Muscle of arm (tissue), 12 donors: ENCODE data around the gene BCL11A. TPM values are rescaled to one million over a fixed set of nuclear protein-coding genes. Genes with fewer than 3 reads are reported as not detected.
"Not testable (repeated sequence)": the region's sequence is repeated elsewhere in the genome, so short reads cannot be mapped to it uniquely, and the experiment has no call there.

ENCODE experiments used
- DNase-seq: peaks from one replicate; pipeline ENCODE4 v3.0.0-alpha.2; 2013
- polyA plus RNA-seq, 12 donors: library from polyadenylated mRNA; unstranded; fragments of 120-200 nt; gene quantifications; one replicate each; pipeline ENCODE4 v1.2.1, GENCODE V29; 2013; ENCODE audit not compliant: insufficient read length in 12 of 12

The BCL11A gene
- polyA plus RNA-seq, 12 donors = 3.3 to 59.4 (median 4.3) TPM; not detected in 1

GRCh38 chr2:60437080-60437696 lies 116.3 kb downstream of the BCL11A start:
- no peak for DNase-seq

DNA sequence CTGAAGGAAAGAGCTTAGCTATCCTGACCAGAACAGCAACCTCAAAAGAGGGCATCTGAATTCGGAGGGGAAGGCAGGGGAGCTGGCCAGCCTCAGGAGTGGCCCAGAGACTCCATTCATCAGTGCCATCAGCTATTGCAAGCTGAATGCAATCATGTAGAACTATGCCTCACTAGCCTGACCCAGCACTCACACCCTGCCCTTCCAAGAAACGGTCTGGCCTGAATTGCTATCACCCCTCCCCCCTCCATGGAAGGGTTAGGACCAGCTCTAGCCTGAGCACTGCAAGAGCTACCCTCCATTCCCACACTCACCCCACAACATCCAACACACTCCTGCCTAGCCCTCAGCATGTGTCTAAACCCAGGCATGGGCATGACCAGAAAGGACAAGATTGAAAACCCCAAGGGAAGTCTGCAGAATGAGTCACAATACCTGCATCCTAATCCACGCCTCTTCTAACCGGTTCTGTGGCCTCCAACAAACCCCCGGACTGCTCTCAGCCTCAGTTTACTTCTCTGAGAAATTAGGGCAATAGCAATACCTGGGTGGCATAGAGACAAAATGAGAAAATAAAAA lies 120.3 kb downstream of the BCL11A start:
- no peak for DNase-seq

GRCh38 chr2:60432035-60432601 lies 121.3 kb downstream of the BCL11A start:
- no peak for DNase-seq

DNA sequence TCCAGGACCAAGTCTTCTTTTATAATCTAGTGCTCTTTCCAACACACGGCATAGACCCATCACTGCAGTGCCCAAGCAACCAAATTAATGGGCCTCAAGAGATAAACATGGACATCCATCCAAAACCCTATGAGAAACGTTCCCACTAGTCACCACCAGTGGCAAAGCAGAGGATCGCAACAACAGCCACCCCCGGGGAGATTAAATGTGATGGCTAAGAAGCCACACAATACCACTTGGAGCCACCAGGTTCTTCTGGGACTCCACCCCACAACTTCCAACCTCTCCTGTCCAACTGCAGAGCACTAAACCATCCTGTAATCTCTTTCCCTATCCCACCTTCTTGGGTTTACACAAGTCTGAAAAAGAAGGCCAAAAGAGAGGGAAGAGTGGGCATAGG lies 123.8 kb downstream of the BCL11A start:
- no peak for DNase-seq

DNA sequence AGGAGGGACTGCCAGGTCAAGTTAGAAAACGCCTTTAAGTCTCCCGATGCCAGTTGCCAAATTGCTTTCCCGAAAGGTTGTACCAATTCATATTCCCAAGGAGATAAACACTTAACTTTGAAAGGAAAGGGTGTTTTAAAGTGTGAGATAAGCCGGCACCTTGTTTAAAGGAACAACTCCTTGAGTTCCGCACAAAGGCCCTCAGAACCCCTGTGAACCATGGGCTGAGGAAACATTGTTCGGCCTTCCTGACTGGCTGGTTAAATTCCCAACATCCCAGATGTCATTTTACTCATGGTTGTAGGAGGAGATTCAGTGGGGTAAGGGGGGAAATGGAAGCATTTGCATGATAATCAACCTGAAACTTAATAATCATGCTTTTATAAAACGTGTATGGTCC lies 126.6 kb downstream of the BCL11A start:
- DNase-seq = no peak

DNA sequence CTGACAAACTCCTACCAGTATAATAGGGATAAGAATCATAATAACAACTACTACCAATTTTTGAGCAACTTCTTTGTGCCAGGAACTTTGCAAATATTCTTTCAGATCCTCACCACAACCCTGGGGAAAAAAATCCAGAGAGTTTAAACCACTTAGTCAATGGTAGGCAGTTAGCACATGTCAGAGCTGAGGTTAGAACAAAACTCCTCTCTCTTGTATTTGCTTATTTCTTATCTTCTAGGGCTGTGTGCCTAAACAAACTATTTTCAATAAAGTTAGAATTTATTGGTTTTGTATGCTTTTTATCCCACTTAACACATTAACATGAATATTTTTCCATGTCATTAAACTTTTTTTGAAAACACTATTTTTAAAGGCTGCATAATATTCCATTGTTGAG lies 127.1 kb downstream of the BCL11A start:
- DNase-seq = no peak

DNA sequence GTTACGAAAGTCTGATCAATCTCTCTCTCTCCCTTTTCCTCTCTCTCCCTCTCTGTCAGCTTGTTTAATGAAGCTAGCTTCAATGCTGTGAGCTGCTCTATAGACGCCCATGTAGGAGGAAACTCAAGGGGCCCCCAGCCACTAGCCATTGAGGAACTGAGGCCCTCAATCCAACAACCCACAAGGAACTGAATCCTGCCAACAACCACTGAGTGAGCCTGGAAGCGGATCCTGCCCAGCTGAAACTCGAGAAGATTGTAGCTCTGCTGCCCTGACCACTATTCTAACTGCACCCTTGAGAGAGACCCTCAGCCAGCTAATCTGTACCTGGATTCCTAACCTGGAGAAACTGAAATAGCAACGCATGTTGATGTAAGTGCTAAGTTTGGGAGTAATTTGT lies 129.2 kb downstream of the BCL11A start:
- no peak for DNase-seq

DNA sequence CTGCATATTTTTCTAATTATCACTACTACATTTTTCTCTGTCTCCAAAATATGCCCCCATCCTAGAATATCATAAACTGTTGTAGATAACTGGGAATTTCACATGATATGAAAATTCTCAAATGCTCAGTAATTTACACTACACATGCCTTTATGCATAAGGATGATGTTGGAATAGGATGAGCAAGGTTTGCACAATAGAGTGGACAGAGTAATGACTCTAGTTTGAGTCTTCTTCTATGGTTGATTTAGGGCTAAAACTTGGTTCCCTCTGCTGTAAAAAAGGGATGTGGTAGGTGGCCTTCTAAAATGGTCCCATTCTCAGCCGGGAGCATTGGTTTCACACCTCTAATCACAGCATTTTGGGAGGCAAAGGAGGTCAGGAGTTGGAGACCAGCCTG lies 129.9 kb downstream of the BCL11A start:
- no peak for DNase-seq

- no peak for DNase-seq
These were observed 130.5 kb downstream of the BCL11A start for GRCh38 chr2:60422826-60423483.

DNA sequence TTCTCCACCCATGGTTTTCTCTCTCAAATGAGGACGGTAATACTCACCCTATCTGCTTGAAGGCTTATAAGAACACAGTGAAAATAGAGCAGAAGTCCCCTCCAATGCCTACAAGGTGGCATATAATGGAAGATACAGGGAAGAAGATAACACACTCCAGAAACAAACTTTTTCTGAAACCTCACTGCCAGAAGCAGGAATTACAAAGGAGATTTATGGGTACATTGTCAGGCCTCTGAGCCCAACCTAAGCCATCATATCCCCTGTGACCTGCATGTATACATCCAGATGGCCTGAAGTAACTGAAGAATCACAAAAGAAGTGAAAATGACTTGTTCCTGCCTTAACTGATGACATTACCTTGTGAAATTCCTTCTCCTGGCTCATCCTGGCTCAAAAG lies 136.2 kb downstream of the BCL11A start:
- not testable (repeated sequence) for DNase-seq

DNA sequence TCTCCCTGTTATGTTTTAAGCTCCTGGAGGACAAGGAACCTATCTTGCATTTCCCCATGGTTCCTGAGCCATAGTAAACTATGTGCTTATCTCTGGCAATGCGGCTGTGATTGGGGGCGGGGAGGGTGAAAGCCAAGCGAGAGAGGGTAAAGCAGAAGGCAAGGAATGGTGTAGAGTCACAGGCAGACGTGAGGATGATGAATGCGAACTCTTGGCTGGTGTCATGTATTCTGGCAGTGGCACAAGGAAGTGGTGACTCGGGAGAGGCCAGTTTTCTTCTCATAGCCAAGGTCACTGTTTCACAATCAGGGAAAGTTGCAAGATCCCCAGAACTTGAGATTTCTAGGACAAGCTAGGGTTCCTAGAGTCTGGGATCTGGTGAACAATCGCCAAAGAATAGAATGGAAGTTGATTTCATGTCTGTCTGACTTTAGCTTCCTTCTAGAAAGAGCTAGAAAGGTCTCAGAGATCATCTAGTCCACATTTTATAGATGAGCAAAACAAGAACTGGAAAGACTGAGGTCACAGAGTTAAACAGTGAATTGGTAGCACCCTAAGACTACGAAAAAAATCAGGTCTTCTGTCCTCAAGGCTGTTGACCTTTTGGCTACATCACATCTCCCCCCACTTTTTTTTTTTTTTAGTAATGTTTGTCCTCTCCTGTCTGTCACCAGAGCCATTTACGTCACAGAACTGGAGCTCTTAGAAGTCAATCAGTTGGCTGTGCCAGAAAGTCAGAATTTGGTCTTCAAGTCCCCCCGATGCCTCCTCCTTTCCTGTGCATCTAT lies 137.0 kb downstream of the BCL11A start:
- no peak for DNase-seq

- no peak for DNase-seq
These were observed 137.6 kb downstream of the BCL11A start for GRCh38 chr2:60415814-60416213.

DNA sequence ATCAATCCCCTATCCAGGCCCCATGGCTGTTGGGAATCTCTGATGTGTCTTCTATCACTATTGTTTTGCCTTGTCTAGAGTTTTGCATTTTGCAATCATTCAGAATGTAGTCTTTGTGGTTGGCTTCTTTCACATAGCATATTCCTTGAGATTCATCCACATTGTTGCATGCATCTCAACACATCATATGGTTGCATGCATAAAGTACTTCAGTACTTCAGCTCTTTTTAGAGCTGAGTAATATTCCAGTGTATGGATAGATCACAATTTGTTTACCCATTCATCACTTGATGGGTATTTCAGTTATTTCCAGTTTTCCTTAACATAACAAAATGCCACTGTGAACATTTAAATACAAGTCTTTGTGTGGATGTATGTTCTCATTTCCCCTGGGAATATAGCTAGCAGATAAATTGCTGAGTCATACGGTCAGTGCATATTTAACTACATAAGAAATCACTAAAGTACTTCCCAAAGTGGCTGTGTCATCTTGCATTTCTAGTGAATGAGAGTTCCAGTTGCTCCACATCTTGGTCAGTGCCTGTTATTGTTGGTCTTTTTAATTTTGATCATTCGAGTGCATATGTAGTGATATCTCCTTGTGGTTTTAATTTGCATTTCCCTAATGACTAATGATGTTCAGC lies 138.8 kb downstream of the BCL11A start:
- no peak for DNase-seq

GRCh38 chr2:60413814-60414168 lies 139.7 kb downstream of the BCL11A start:
- DNase-seq = no peak

DNA sequence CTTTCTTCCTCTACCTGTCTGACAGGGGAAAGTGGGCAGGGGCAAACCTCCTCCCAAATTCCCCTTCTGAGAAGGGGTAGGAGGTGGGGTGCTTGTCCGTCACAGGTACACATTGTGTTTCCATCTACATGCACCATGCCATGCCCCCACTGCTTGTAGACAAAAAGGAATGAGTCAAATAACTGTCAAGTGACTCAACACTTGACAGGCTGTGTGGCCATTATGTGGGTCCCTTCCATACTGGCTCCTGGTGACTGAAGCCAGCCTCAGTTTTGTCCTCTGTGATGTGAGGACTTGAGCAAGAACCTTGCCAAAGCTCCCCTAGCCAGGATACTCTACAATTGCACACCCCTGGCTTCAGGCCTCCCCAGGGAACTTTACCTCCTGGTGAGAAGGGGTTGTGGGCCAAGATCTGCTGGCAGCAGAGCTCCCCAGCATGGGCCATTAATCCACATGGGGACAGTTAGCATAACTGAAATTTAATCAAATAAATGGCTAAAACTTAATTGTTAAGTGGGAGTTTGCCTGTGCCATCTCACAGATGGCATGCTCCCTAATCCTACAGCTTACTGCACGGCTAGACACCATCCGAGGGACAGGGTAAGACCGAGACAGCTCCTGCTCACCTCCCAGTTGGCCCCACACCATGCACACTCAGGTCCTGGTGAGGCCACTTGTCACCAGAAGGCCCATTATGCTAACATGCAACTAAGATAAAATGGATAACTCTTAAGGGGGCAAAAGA lies 140.2 kb downstream of the BCL11A start:
- no peak for DNase-seq

DNA sequence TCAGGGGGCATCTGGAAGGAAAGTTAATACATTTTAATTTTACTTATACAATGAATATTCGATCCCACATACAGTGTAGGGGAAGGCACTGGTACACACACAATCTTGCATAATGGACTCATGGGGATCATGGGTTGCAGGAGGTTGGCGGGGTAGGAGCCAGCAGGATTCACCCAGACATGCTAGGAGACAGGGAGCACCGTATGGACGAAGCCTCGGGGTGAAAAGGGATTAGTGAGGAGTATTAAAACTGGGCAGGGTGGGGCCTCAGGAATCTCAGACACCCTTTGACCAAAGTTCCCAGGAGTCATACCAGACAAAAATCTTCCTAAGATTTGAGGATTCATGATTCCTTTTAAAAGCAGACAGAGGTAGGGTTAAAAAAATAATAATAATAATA lies 140.8 kb downstream of the BCL11A start:
- no peak for DNase-seq

GRCh38 chr2:60412027-60412426 lies 141.4 kb downstream of the BCL11A start:
- DNase-seq = no peak

GRCh38 chr2:60411295-60411694 lies 142.2 kb downstream of the BCL11A start:
- DNase-seq = no peak

DNA sequence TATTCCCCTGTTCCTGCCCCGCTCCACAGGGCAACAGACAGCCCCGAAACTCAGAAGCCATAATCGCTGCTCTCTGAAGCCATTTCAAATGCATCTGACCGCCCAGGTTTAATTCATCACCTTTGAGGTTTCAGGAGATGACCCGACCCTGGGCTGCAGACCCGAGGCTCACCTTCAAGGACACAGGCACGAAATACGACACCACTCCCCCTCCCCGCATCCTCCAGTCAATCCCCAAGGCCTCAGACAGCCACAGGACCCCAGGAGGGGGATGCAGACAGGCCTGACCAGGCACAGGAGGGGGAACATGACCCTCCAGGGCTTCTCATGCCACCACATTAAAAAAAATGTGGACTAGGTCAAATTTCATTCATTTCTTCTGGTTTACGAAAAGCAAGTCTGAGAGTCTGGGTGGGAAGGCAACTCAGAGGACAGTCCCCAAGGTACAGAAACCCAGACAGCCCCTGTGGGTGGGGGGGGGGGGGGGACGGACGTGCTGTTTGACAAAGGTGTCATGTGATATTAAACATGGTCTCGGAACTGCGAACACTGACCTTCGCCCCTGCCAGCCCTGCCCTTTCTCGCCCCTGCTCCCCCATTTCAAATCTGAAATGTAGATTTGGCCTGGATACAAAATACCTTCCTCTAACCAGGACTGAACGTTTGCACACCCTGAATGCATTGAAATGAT lies 142.9 kb downstream of the BCL11A start:
- DNase-seq = no peak

DNA sequence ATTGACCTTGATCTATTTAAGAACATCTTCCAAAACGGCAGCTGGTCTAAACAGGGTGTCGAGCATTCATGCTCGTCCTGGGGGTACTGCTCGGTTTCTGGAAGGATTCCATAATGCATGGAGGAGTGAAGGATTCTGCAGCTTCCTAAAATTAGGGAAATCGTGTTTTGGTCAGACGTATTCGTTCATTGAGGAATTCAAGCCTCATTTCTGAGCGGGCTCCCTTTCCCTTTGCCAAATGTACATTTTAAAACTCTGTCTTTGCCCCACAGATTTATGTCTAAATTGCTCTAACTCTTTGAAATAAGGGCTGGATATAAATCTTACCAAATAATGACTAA lies 144.0 kb downstream of the BCL11A start:
- DNase-seq = no peak
